Measurements from ENCODE around the gene ETNK2.
"Not testable (repeated sequence)": the region's sequence is repeated elsewhere in the genome, so short reads cannot be mapped to it uniquely, and the experiment has no call there.

DNA sequence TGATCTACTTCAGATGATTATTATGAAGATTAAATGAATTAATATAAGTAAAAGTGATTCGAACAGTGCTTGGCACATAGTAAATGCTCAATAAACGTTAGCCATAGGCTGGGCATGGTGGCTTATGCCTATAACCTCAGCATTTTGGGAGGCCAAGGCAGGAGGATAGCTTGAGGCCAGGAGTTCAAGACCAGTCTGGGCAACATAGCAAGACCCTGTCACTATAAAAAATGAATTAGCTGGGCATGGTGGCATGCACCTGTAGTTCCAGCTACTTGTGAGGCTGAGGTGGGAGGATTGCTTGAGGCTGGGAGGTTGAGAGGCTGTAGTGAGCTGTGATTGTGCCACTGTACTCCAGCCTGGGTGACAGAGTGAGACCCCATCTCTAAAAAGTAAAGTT, 52.1 kb downstream of the ETNK2 start:
- TF ChIP-seq, protein P1, sequence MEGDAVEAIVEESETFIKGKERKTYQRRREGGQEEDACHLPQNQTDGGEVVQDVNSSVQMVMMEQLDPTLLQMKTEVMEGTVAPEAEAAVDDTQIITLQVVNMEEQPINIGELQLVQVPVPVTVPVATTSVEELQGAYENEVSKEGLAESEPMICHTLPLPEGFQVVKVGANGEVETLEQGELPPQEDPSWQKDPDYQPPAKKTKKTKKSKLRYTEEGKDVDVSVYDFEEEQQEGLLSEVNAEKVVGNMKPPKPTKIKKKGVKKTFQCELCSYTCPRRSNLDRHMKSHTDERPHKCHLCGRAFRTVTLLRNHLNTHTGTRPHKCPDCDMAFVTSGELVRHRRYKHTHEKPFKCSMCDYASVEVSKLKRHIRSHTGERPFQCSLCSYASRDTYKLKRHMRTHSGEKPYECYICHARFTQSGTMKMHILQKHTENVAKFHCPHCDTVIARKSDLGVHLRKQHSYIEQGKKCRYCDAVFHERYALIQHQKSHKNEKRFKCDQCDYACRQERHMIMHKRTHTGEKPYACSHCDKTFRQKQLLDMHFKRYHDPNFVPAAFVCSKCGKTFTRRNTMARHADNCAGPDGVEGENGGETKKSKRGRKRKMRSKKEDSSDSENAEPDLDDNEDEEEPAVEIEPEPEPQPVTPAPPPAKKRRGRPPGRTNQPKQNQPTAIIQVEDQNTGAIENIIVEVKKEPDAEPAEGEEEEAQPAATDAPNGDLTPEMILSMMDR (conservative IDR thresholded peaks at IDR 0.05; ENCODE audit: low read depth in 2 of 2) = not testable (repeated sequence)
- TF ChIP-seq JUNB (IDR thresholded peaks at IDR 0.05; ENCODE audit: unreplicated experiment); EZH2 (IDR thresholded peaks at IDR 0.05; ENCODE audit: low read depth, unreplicated experiment); POLR2AphosphoS5 (IDR thresholded peaks at IDR 0.05; ENCODE audit: low read depth); STAT1 (IDR thresholded peaks at IDR 0.05; ENCODE audit: unreplicated experiment); EZH2phosphoT487 (IDR thresholded peaks at IDR 0.05; ENCODE audit: unreplicated experiment): not testable (repeated sequence)
- TF ChIP-seq, protein P2, sequence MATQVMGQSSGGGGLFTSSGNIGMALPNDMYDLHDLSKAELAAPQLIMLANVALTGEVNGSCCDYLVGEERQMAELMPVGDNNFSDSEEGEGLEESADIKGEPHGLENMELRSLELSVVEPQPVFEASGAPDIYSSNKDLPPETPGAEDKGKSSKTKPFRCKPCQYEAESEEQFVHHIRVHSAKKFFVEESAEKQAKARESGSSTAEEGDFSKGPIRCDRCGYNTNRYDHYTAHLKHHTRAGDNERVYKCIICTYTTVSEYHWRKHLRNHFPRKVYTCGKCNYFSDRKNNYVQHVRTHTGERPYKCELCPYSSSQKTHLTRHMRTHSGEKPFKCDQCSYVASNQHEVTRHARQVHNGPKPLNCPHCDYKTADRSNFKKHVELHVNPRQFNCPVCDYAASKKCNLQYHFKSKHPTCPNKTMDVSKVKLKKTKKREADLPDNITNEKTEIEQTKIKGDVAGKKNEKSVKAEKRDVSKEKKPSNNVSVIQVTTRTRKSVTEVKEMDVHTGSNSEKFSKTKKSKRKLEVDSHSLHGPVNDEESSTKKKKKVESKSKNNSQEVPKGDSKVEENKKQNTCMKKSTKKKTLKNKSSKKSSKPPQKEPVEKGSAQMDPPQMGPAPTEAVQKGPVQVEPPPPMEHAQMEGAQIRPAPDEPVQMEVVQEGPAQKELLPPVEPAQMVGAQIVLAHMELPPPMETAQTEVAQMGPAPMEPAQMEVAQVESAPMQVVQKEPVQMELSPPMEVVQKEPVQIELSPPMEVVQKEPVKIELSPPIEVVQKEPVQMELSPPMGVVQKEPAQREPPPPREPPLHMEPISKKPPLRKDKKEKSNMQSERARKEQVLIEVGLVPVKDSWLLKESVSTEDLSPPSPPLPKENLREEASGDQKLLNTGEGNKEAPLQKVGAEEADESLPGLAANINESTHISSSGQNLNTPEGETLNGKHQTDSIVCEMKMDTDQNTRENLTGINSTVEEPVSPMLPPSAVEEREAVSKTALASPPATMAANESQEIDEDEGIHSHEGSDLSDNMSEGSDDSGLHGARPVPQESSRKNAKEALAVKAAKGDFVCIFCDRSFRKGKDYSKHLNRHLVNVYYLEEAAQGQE (IDR thresholded peaks at IDR 0.05; ENCODE audit: unreplicated experiment) = not testable (repeated sequence)
- TF ChIP-seq, protein P3, sequence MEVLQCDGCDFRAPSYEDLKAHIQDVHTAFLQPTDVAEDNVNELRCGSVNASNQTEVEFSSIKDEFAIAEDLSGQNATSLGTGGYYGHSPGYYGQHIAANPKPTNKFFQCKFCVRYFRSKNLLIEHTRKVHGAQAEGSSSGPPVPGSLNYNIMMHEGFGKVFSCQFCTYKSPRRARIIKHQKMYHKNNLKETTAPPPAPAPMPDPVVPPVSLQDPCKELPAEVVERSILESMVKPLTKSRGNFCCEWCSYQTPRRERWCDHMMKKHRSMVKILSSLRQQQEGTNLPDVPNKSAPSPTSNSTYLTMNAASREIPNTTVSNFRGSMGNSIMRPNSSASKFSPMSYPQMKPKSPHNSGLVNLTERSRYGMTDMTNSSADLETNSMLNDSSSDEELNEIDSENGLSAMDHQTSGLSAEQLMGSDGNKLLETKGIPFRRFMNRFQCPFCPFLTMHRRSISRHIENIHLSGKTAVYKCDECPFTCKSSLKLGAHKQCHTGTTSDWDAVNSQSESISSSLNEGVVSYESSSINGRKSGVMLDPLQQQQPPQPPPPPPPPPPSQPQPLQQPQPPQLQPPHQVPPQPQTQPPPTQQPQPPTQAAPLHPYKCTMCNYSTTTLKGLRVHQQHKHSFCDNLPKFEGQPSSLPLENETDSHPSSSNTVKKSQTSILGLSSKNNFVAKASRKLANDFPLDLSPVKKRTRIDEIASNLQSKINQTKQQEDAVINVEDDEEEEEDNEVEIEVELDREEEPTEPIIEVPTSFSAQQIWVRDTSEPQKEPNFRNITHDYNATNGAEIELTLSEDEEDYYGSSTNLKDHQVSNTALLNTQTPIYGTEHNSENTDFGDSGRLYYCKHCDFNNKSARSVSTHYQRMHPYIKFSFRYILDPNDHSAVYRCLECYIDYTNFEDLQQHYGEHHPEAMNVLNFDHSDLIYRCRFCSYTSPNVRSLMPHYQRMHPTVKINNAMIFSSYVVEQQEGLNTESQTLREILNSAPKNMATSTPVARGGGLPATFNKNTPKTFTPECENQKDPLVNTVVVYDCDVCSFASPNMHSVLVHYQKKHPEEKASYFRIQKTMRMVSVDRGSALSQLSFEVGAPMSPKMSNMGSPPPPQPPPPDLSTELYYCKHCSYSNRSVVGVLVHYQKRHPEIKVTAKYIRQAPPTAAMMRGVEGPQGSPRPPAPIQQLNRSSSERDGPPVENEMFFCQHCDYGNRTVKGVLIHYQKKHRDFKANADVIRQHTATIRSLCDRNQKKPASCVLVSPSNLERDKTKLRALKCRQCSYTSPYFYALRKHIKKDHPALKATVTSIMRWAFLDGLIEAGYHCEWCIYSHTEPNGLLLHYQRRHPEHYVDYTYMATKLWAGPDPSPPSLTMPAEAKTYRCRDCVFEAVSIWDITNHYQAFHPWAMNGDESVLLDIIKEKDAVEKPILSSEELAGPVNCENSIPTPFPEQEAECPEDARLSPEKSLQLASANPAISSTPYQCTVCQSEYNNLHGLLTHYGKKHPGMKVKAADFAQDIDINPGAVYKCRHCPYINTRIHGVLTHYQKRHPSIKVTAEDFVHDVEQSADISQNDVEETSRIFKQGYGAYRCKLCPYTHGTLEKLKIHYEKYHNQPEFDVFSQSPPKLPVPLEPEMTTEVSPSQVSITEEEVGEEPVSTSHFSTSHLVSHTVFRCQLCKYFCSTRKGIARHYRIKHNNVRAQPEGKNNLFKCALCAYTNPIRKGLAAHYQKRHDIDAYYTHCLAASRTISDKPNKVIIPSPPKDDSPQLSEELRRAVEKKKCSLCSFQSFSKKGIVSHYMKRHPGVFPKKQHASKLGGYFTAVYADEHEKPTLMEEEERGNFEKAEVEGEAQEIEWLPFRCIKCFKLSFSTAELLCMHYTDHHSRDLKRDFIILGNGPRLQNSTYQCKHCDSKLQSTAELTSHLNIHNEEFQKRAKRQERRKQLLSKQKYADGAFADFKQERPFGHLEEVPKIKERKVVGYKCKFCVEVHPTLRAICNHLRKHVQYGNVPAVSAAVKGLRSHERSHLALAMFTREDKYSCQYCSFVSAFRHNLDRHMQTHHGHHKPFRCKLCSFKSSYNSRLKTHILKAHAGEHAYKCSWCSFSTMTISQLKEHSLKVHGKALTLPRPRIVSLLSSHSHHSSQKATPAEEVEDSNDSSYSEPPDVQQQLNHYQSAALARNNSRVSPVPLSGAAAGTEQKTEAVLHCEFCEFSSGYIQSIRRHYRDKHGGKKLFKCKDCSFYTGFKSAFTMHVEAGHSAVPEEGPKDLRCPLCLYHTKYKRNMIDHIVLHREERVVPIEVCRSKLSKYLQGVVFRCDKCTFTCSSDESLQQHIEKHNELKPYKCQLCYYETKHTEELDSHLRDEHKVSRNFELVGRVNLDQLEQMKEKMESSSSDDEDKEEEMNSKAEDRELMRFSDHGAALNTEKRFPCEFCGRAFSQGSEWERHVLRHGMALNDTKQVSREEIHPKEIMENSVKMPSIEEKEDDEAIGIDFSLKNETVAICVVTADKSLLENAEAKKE (CRISPR knock-in tag; IDR thresholded peaks at IDR 0.05) = not testable (repeated sequence)
